Middle frontal gyrus (tissue), 1 donor: ENCODE data around the gene MT1HL1.

ENCODE experiments used
- DNase-seq: peaks from one replicate; pipeline ENCODE4 v3.0.0-alpha.2; 2015; ENCODE audit warnings: low spot score; ENCODE audit errors: extremely low spot score

The MT1HL1 gene

DNA sequence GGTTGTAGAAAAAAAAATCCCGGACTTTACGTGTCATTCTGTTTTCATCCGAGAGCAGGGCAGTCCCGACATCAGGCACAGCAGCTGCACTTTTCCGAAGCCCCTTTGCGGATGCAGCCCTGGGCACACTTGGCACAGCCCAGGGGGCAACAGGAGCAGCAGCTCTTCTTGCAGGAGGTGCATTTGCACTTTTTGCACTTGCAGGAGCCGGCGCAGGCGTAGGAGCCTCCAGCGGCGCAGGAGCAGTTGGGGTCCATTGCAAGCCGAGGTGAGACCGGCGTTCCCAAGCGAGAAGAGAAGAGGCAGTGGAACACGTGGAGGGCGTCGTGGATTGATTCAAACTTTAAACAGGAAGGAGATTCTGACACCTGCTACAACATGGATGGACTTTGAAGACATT is at the start of gene MT1HL1:
Gene MT1HL1, minus strand, starts transcription at position 326 of the 400 bp plus-strand sequence. Its CDS starts 69 bp downstream, at position 257.
- no peak for DNase-seq

DNA sequence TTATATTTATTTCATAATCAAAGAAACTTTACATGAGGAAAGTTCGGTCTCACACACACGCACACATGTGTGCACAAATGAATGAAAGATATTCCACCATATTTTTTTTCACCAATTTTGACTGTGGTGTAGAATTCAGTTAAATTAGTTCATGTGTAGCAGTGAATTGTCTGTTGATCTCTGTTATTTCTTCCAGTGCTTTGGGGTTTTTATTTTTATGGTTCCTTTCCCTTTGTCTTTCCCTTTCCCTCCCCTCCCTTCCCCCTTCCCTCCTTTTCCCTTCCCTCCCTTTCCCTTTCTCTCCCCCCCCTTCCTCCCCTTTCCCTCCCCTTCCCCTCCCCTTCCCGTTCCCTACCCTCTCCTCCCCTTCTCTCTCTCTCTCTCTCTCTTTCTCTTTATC is 46.7 kb upstream of the MT1HL1 start:
- DNase-seq, result no peak

DNA sequence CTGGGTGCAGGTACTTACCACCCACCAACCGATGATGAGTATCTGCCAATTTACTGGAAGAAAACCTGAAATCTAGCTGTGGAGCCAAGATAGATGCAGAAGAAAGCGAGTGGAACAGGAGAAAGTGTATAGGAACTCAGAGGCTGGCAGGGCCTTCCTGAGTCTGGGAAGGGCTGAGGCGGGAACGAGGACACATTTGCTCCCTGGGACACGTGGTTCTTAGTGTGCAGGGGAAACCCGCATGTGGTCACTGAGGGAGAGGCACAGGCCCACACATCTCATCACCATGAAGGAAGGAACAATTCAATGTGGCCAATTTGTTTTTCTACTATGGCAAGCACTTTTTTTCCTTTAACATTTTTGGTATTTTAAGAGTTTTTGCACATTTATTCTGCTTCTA is 45.9 kb upstream of the MT1HL1 start:
- no peak for DNase-seq

DNA sequence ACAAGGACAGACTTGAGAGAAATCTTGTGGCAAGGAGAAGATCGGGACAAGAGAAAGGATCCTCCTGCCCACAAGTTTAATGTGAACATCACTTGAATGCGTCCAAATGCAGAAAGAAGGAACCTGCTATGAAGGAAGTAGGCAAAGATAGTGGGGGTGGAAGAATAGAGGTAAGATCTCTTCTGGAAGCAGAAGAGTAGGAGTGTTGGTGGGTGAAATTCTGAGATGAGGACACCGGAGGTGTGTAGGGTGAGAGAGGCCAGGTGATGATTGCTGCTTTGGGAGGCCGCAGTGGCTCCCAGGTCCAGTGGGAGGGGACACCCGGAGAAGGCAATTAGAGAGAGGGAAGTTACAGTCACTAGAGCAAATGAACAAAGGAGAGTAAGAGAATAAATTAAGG is 44.6 kb upstream of the MT1HL1 start:
- no peak for DNase-seq

DNA sequence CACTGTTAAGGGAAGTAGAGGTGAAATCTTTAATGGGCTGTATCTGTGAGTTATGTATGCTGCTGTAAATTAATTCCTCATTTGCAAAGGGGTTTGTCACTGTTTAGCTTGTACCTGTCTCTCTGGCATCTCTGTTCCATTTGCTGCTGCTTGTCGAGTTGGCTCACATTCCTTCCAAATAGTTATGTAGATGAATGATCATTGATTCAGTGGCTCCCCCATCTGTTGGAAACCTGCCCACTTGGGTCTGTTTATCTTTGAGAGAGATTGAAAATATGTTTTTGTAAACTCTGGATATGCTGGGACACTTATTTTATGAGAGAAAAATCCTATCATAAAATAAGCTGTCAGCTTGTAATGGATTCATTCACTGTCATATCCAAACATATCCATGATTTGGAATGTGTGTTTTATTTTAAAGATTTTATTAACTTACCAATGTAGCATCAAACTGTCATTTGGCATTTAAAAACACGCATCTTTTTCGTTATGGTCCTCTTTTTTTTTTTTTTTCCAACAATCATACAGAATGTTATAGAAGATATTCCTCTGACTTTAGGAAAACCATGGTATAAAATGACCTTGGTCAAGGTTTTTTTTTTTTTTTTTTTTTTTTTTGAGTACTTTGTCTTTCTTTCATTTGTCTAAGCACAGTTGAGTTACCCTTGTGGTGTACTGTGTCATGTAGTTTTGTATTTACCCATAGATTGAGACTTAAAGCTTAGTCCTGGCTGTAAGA is 41.2 kb upstream of the MT1HL1 start:
- no peak for DNase-seq

DNA sequence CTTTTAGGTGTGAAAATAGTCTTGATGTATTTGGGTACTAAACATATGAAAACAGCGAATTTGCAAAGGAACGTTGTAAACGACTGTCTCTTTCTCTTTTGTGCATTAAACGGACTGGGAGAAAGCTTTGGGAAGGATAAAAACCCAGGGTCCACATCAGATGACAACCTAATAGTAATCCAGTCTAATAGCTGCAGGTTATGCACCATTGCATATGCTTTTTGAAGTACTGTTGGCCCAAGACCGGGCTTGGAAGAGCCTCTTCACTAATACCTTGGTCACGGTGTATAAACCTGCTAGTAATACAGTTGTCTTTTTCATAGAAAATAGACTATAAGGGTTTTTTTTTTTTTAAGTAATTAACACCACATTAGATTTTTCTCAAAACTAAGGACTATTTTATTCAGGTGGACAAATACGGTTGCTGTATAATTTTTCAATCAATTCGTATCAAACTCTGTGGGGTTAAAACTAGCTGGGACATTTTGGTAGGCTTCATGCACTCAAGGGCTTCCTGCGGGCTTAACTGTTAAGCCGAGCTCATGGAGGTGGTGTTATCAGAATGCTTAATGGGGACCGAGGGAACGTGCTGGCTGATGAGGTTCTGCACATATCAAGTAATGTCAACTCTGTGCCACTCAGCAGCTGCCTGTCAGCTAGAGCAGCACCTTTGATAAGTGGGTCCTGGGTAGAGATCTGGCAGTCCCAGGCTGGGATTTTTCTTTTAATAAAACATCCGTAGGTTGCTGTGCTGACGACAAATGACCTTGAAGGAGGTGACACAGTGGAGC is 39.8 kb upstream of the MT1HL1 start:
- DNase-seq, result no peak

DNA sequence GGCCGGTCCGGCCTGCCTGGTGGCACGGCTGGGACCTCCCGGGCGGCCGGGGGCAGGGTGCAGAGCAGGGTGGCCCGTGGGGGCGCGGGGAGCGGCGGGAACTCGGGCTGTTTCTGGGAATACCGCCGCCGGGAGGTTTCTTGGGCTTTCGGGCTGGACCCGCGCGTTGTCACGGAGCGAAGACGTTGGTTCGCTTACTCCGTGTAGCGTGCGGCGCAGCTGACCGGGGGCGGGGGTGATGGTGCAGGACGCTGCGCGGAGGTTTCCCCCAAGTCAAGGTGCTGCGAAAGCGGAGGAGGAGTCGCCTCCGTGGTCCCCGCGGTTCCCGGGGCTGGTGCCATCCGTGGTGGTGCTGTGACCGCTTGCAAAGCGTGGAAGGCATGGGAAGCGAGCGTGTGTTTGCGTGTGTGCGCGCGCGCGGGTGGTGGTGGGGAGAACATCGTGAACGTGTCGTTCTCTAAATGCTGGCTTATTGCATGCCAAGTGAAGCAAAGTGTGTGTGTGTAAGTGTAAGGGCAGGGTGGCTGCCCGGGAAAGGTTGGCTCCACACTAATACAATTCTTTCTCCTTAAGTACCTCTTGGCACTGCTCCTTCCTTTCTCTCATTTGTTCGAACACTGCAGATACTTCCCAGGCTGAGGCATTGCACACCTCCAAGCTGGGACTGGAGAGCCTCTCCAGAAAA is 38.8 kb upstream of the MT1HL1 start:
- no peak for DNase-seq

DNA sequence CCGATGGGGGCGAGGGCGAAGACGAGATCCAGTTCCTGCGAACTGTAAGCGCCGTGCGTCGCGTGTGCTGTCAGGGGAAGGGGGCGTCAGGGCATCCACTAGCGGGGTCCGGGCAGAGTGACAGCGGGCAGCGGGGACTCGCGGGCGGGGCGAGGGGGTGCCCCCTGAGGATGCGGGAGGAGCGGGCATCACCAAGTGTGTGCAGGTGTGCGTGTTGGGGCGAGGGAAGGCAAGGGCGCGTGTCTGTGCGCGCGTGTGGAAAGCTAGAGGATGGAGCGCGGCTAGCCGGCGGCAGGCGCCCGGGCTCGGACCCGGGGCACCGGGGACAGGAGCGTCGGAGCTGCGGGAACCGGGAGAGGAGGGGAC is 38.3 kb upstream of the MT1HL1 start:
- DNase-seq, result no peak

DNA sequence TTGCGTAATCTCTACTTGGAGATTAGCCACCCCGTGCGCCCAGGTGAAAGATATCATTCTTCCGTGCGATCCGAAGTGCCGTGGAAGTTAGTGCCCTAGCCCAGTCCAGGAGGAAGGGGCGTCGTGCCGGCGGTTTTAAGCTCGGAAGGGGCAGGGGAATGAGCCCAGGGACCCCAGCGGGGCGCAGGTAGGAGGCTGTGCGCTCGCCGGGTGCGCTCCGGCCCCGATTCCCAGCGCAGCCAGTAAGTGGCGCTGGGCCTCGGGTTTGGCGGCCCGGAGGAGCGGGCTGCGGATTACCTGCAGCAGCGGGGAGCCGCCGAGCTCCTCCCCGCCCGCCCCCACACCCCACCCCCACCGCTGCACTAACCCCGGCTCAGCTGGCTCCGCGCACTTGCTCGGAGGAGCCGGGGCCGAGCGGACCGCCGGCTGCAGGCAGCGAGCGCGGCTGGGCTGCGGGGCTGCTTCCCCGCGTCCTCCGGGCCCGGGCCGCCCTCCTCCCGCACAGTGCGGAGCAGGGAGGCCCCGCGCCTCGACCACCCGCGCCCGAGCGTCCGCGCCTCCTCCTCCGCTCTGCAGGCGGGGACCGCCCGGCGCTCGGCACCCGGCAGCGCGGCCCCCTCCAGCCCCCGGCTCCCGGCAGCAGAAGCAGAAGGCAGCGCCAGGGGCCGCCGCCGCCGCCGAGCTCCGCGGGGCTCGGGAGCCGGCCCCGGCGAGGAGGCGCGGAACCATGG is 37.7 kb upstream of the MT1HL1 start, which contains the start of gene RYR2:
Gene RYR2, plus strand, starts transcription at position 390 of the 731 bp plus-strand sequence. Its CDS starts 338 bp downstream, at position 728.
- peak; percentile 43 for DNase-seq

DNA sequence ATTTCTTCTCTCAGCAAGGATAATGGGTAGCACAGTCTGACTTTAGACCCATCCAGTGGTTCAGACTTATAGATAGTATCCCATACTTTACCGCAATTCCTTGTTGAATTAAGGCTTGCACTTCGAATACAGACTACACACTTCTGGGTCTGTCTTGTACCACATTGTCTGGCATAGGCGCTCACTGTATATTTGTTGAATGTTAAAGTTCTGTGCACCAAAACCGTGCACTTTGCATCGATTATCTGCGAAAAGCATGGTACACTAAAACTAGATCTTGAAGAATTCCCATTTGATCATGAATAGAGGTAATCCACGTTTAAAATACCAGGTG is 37.2 kb upstream of the MT1HL1 start:
- no peak for DNase-seq

DNA sequence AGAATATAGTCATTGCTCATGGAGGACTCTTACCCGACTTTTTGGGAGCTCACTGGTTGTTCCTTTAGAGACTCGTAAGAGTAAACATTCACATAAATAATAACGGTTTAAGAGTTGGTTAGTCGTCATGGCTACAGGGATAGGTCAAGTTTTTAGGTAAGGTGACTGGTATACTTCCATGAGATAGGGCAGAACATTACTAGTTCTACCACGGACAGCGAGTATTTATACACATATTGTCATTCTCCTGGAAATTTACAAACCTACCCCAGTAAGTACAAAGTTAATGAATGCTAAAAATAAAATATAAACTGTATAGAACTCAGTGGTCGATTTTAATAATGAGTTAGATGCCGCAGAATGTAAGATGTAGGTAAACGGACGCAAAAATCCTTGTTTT is 36.6 kb upstream of the MT1HL1 start:
- DNase-seq, result no peak

DNA sequence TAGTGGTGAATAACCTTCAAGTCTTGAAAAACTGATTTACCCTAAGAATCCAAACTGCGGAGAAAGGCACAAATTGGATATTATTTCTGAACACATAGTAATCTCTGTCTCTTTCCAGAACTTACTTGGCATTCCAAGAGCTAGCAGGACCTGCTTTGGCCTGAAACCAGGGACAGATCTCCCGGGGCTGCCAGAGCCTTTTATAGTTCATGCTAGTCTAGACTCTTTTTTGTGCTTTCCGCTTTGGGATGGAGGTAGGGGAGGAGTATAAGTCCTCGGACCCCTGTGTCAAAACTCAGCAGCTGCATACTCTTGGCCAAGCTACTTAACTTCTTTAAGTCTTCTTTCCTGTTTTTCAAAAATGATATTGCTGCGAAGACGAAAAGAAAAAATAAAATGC is 34.0 kb upstream of the MT1HL1 start:
- DNase-seq, result no peak

DNA sequence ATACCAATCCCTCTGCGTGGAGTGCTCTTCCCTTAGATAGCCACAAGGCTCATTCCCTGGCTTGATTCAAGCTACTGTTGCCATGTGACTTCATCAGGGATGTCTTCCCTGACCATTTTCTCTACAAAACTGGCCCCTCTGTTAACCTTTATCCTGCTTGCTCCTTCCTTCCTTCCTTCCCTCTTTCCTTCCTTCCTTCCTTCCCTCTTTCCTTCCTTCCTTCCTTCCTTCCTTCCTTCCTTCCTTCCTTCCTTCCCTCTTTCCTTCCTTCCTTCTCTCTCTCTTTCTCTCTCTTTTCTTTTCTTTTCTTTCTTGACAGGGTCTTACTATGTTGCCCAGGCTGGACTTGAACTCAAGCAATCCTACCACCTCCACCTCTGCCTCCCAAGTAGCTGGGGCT is 31.5 kb upstream of the MT1HL1 start:
- no peak for DNase-seq

DNA sequence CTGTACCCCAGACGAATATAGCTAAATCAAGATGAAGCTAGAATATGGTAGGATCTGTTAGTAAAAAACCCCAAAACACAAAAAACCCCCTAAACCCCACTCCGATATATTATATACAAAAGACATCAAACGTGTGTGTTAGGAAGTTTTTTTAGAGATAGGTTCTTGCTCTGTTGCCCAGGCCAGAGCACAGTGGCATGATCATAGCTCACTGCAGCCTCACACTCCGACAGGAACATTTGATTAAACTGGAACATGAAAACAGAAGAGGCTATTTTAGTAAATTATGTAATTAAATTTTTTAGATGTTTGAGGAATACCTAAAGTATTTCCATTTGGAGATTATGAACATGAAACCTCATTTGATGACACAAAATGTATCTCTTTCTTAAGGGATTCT is 29.6 kb upstream of the MT1HL1 start:
- no peak for DNase-seq

DNA sequence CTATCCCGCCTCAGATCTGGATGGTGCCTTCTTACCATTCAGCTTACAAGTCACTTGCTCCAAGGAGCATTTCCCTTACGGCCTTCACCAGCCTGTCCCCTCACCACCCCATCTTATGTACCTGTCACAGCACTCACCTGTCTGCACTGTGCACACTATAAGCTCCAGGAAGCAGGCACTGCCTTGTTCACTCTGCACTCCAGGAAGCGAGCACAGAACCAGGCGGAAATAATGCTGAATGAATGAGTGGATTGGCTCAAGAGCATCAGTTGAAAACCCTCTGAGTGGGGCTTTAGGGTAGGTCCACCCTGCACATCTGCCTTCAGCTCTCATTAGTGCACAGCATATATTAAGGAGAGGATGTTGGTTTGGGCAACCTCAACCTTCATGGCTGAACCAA is 28.8 kb upstream of the MT1HL1 start:
- DNase-seq, result no peak

DNA sequence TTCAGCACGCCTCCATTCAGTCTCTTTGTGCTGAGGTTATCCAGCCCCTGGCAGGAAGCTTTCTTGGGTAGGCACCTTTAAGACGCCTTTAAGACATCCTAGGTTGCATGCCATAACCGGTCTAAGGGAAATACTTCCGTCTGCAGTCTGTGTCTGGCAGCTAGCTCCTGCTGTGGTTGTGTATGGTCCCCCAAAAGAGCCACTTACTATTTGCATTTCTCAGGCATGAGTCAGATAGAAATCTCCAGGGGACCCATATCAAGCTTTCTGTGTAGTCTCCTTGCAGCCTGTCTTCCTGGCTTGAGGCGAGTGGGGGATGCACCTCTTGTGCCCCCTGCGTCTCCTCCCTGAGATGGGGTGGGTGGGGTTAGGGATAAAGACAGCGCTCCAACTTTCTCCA is 27.8 kb upstream of the MT1HL1 start:
- DNase-seq, result no peak

DNA sequence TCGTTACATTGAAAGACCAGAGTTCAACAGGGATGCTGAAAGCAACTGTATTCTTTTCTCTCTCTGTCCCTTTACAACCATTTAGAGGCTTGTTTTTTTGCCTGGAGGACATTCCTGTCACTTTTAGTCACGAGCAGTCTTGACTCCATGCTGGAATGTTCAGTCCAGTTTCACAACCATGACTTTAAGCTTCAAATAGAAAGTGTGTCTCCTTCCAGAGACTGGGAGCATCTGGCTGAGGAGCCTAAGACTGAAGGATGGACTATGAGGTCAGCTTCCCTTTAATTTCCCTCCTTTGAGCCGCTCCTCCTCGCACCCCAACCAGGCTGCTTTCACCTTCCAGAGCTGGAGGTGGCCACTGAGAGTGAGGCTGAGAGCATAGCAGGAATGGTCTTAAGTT is 27.2 kb upstream of the MT1HL1 start:
- no peak for DNase-seq

DNA sequence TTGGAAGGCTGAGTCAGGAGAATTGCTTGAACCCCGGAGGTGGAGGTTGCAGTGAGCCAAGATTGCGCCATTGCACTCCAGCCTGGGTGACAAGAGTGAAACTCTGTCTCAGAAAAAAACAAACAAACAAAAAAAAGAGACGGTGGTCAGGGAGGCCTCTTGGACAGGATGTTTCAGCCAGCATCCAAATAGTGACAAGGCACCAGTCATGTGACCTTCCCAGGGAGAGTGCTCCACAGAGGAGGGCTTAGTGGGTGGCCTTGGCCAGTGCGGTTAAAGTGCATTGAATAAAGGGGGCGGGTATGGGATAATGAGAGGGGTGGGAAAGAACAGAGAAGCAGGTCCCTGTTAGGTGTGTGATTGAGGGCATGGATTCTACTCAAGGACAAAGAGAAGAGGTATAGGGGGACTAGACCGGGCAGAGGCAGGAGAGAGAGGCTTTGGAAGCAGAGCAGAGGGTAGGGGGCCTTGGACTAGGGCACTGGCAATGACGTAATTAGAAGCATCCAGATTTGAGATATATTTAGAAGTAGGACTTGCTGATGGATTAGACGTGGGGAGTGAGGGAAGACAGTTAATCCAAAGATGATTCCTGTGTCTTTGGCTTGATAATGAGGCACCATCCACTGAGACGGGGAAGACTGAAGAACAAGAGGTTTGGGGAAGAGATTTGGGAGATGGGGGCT is 25.8 kb upstream of the MT1HL1 start:
- no peak for DNase-seq

DNA sequence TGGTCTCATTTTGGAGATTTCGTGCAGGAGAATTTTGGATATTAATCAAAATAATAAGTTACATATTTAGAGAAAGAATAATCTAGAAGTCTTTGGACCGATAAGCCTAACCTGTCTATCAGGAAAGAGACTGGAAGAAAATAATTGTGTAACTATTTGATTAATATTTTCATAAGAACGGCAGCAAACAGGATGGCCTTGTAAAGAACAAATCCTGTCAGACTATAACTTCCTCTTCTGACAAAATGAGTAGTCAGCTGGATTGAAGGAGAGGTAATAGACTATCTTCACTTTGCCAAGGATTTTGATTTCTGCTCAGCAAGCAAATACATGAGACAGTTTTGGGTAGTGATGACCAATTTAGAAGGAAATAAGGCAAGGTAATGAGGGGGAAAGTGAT is 25.0 kb upstream of the MT1HL1 start:
- no peak for DNase-seq

DNA sequence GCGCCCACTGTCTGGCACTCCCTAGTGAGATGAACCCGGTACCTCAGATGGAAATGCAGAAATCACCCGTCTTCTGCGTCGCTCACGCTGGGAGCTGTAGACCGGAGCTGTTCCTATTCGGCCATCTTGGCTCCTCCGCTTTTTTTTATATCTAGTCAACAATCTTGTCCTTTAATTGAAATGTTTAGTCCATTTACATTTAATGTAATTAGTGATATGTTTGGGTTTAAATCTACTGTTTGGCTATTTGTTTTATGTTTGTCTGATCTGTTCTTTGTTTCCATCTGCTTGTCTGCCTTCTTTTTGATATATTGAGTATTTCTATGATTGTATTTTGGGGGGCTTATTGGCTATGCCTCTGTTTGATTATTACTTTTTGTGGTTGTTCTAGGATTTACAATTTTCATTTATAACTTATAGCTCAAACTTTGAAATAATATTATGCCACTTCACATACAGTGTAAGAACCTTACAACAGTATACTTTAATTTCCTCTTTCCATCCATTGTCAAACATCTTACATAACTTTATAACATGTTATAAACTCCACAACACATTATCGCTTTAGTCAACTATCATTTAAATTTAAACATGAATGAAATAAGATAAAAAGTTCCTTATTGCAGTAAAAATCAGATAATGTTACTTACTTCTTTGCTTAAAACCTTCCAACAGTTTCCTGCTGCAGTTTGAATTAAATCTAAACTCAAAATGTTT is 21.3 kb upstream of the MT1HL1 start:
- no peak for DNase-seq

DNA sequence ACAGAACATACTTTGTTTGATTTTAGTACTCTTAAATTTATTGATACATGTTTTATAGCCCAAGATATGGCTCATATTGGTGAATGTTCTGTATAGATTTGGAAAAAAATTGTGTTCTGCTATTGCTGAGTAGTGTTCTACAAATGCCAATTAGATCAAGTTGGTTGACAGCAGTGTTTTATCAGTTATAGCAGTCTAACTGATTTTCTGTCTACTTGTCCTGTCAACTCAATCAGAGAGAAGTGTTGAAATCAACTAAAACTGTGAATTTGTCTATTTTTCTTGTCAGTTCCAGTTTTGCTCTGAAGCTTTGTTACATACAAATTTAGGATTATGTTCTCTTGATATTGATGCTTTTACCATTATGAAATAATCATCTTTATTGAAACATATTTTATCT is 14.7 kb upstream of the MT1HL1 start:
- no peak for DNase-seq
